GM12878 (cell line): ENCODE data around the gene SCIMP. TPM values are rescaled to one million over a fixed set of nuclear protein-coding genes. Genes with fewer than 3 reads are reported as not detected.
A peak's percentile ranks its signal among the peaks of the same experiment; 100 is the strongest.

Source experiments
- BACH1 ChIP-seq: fragments of 450-650 bp; IDR thresholded peaks from 2 replicates; pipeline ENCODE4 v1.6.1; 2017; ENCODE audit warnings: mild to moderate bottlenecking, borderline replicate concordance
- DPF2 ChIP-seq: fragments of 450-650 bp; IDR thresholded peaks from 2 replicates; pipeline ENCODE4 v1.6.1; 2017; ENCODE audit warnings: mild to moderate bottlenecking
- E4F1 ChIP-seq: fragments of 450-650 bp; IDR thresholded peaks from 2 replicates; pipeline ENCODE4 v1.6.1; 2018; ENCODE audit warnings: borderline replicate concordance, mild to moderate bottlenecking; ENCODE audit not compliant: partially characterized antibody
- ELK1 ChIP-seq: IDR thresholded peaks from 2 replicates; pipeline ENCODE4 v1.6.1; 2012; ENCODE audit warnings: low read depth, low read length, improper control_type of control experiment
- FOXK2 ChIP-seq: fragments of 450-650 bp; IDR thresholded peaks from 2 replicates; pipeline ENCODE4 v1.6.1; 2017; ENCODE audit warnings: mild to moderate bottlenecking, moderate library complexity
- GABPA ChIP-seq: IDR thresholded peaks from 2 replicates; pipeline ENCODE4 v1.6.1; 2014; ENCODE audit warnings: antibody characterized with exemption, low read depth, mild to moderate bottlenecking, inconsistent platforms
- NR2C1 ChIP-seq: fragments of 450-650 bp; IDR thresholded peaks from 2 replicates; pipeline ENCODE4 v1.6.1; 2017; ENCODE audit warnings: antibody characterized with exemption, mild to moderate bottlenecking, moderate library complexity
- POLR2AphosphoS2 ChIP-seq: IDR thresholded peaks from 2 replicates; pipeline ENCODE4 v1.6.1; 2011; ENCODE audit warnings: low read depth, mild to moderate bottlenecking, low read length, improper control_type of control experiment, moderate library complexity
- POLR2AphosphoS5 ChIP-seq: IDR thresholded peaks from 2 replicates; pipeline ENCODE4 v1.6.1; 2011; ENCODE audit warnings: mild to moderate bottlenecking, low read length, inconsistent platforms
- SREBF1 ChIP-seq: IDR thresholded peaks from 2 replicates; pipeline ENCODE4 v1.6.1; 2012; ENCODE audit warnings: mild to moderate bottlenecking, low read length
- STAT1 ChIP-seq: fragments of 450-650 bp; conservative IDR thresholded peaks from 2 replicates; pipeline ENCODE4 v1.6.1; 2014; ENCODE audit warnings: antibody characterized with exemption, mild to moderate bottlenecking
- ZBTB33 ChIP-seq: fragments of 450-650 bp; IDR thresholded peaks from 2 replicates; pipeline ENCODE4 v1.6.1; 2017; ENCODE audit warnings: mild to moderate bottlenecking
- ZNF207 ChIP-seq: fragments of 450-650 bp; IDR thresholded peaks from 2 replicates; pipeline ENCODE4 v1.6.1; 2014; ENCODE audit warnings: antibody characterized with exemption, mild to moderate bottlenecking, borderline replicate concordance
- polyA plus RNA-seq, 11 experiments: library from polyadenylated mRNA; depleted of rRNA in 4 of 11; unstranded in 6 of 11; stranded (reverse) in 5 of 11; fragments of >200 nt; fragmentation: Nextera tagmentation in 4 of 11; fragmentation: Illumina TruSeq in 1 of 11; extraction: Ambion mirVana in 4 of 11; extraction: Trizol in 1 of 11; gene quantifications; 1 replicate in 1 of 11; 2 replicates in 10 of 11; pipeline versions ENCODE4 v1.2.1 to v1.2.3, GENCODE V29; 2011 to 2016; ENCODE audit warnings: inconsistent platforms in 2 of 11, missing spikeins in 2 of 11, low read depth in 1 of 11
- total RNA-seq, 4 experiments: library from RNA; depleted of rRNA in 3 of 4; stranded (reverse); fragments of >200 nt in 3 of 4; fragmentation: Illumina TruSeq in 1 of 4; extraction: Trizol in 1 of 4; gene quantifications; 2 replicates each; pipeline versions ENCODE4 v1.2.1 to v1.2.3, GENCODE V29; 2013 to 2021
- TF ChIP-seq, protein P1 (sequence below): fragments of 450-650 bp; IDR thresholded peaks from 2 replicates; pipeline ENCODE4 v1.6.1; 2016; ENCODE audit warnings: mild to moderate bottlenecking, moderate library complexity, borderline replicate concordance

Gene SCIMP
- total and polyA plus RNA-seq, 10 of the 15 experiments (the other 5 are each of a cell fraction or from before 2014, with no cell fraction given), result 56.7 to 151 (median 95.0) TPM

- peak; percentile 66; the same call in 1 of the 2 replicates for TF ChIP-seq POLR2AphosphoS2
- TF ChIP-seq DPF2, result peak; percentile 75; the same call in 1 of the 2 replicates
- peak; percentile 85 for TF ChIP-seq NR2C1
- TF ChIP-seq, protein P1, sequence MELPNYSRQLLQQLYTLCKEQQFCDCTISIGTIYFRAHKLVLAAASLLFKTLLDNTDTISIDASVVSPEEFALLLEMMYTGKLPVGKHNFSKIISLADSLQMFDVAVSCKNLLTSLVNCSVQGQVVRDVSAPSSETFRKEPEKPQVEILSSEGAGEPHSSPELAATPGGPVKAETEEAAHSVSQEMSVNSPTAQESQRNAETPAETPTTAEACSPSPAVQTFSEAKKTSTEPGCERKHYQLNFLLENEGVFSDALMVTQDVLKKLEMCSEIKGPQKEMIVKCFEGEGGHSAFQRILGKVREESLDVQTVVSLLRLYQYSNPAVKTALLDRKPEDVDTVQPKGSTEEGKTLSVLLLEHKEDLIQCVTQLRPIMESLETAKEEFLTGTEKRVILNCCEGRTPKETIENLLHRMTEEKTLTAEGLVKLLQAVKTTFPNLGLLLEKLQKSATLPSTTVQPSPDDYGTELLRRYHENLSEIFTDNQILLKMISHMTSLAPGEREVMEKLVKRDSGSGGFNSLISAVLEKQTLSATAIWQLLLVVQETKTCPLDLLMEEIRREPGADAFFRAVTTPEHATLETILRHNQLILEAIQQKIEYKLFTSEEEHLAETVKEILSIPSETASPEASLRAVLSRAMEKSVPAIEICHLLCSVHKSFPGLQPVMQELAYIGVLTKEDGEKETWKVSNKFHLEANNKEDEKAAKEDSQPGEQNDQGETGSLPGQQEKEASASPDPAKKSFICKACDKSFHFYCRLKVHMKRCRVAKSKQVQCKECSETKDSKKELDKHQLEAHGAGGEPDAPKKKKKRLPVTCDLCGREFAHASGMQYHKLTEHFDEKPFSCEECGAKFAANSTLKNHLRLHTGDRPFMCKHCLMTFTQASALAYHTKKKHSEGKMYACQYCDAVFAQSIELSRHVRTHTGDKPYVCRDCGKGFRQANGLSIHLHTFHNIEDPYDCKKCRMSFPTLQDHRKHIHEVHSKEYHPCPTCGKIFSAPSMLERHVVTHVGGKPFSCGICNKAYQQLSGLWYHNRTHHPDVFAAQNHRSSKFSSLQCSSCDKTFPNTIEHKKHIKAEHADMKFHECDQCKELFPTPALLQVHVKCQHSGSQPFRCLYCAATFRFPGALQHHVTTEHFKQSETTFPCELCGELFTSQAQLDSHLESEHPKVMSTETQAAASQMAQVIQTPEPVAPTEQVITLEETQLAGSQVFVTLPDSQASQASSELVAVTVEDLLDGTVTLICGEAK, result peak; percentile 86
- peak; percentile 82; the same call in 1 of the 2 replicates for TF ChIP-seq GABPA
- peak; percentile 88 for TF ChIP-seq POLR2AphosphoS5
- peak; percentile 74; the same call in 1 of the 2 replicates for TF ChIP-seq STAT1
- TF ChIP-seq E4F1, result no peak
- no peak for TF ChIP-seq FOXK2
- TF ChIP-seq ELK1, result peak; percentile 93
- TF ChIP-seq ZNF207, result peak; percentile 90; the same call in 1 of the 2 replicates
- peak; percentile 82 for TF ChIP-seq BACH1
- no peak; the same call in 1 of the 2 replicates for TF ChIP-seq SREBF1
- TF ChIP-seq ZBTB33, result peak; percentile 72; the same call in 1 of the 2 replicates
Observed at GRCh38 chr17:5191541-5192417, 42.9 kb downstream of the SCIMP start, which contains the start of gene ZNF594 (continued).
